IPS-18c (cell line): Measurements from ENCODE around the gene SFMBT1.
"Not testable (repeated sequence)": the region's sequence is repeated elsewhere in the genome, so short reads cannot be mapped to it uniquely, and the experiment has no call there.

ENCODE experiments used
- H3K4me3 ChIP-seq: 2 replicates; pipeline ENCODE4 v1.7.0; 2013; ENCODE audit warnings: low read depth, mild to moderate bottlenecking, low read length, moderate library complexity; ENCODE audit not compliant: insufficient read depth
- H3K9me3 ChIP-seq: one replicate; pipeline ENCODE4 v1.6.1; 2013; ENCODE audit warnings: mild to moderate bottlenecking, low read length, moderate library complexity; ENCODE audit not compliant: control insufficient read depth, insufficient read depth

Gene SFMBT1

DNA sequence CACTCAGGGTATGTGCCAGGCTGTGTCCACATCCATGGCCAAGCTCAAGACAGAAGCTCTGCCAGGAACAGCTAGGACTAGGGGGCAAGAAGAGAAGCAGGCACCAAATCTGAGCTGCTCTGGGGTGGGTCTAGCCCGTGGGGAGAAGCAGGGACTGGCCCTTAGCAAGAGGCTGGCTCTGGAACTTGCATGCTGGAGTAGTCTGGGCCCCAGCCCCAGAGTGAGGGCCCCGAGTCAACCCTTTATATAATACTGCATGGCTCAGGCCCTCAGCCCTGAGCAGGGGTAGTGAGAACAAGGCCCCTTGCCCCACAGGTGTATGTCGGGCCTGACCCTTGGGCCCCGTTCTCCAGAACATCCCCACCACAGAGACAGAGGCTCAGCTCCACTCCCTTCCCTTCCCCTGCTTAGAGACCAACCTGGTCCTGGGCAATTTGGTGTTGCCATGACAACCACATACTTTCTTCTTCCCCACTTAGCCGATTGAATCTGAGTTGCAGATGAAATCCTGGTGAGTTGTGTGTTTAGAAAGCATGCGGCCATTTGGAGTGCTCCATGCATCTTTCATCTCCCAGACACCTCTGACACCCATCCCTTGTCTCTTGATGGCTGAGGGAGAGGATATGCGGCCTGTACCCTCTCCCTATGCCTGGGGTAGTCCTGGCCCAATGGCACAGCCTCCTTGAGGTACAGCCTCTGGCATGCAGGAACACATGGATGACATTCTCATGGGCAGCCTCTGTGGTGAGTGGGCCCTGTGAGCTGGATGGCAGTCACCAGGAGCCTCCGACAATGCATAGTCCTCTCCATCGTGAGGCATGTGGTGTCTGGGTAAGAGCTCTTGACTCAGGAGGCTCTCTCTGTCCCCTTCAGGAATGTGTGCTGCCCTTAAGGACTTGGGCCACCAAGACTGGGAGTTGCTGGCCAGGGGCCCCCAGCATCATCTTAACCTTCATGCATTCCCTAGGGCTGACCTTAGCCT, 29.2 kb upstream of the SFMBT1 start:
- H3K4me3 ChIP-seq = no peak overlapping the region
- no peaks in the 10 kb centered on the region for H3K9me3 ChIP-seq

DNA sequence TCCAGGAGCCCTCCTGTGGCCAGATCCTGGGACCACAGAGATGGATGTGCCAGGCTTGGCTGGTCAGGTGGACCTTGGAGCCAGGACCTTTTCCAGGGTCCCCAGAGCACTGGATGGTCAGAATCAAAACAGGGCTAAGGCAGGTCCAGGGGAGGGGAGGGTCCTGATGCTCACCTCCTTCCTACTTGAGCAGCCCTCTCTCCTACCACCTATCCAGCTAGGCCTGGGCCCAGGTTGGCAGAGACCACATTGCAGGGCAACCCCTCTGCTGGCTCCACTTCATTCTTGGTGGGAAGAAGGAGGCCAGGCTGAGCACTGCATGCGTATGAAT, 28.5 kb upstream of the SFMBT1 start:
- Histone ChIP-seq H3K4me3 (no peak overlapping the region; the same call in 1 of the 2 replicates), H3K9me3 (no peaks in the 10 kb centered on the region)

DNA sequence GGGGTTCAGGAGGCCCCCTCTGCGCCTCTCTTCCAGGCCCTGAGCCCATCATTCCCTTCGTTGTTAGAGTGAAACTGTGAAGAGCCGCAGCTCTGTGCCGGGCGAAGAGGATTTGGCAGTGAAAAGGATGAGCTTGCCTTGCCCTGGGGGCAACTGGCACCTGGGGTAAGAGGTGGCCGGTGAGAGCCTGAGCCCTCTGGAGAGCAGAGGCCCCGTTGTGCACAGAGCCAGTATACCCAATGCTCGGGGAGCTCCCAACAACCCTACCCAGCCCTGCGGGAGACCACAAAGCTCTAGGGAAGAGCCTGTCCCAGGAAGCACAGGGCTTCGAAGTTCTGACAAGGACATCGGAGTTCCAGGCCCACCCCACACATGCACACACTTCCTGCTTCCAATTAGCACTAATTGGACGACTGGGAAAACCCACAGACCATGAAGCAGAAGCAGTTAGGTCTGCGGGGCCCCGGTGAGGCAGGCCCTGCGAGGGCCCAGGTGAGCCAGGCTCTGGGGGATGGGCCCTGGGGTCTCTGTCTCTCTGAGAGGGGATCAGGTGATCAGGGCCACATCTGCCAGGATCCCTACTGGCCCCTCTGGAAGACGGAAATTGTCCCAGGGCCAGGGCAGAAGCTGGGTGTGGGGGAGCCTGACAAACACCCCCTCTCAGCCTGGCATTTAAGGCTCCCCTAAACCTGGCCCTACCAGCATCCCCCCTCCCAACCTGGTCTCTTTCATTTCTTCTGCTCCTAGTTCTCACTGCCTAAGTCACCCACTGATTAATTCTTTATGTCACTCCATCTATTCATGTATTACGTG, 27.9 kb upstream of the SFMBT1 start:
- Histone ChIP-seq H3K4me3 (peak overlapping the region; percentile 63), H3K9me3 (no peaks in the 10 kb centered on the region)

DNA sequence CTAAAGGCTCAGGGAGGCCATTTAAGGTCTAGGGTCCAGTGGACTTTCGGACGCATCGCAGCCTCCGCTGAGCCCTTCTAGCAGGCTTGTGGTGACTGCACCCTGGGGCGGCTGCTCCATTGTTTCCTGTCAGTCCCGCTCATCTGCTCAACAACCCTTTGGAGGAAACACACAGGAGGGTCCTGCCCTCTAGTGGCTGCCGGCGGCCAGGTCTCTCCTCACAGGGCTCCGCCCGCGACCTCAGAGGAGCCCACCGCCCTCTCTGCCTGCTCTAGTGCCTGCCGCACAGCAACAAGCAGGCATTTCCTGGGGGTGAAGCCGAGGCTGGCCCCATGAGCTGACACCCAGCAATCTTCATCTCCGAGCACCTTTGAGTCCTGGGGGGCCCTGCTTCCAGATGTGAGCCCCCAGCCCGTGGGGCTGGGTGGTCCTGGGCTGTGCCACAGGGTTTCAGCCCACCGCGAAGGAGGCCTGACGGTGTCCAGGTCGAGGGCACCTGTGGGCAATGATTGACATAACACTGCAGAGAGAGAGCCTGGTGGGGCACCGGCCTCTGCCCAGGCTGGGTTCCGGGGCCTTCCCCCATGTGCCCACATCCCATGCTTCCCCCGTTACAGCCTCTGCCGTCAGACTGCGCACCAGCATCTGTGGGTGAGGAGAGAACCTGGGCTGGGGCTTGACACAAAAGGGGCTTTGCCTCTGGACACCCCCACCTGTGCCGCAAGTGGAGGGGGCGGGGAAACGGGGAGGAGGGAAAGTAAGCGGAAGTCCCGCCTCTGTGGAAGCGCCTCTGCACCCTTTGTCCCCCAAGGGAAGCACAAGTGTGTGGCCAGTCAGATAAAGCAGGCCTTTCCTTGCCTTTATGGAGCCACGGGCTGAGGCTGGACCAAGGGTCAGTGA, 27.0 kb upstream of the SFMBT1 start:
- Histone ChIP-seq H3K9me3 (no peaks in the 10 kb centered on the region), H3K4me3 (peak overlapping the region; percentile 63)

DNA sequence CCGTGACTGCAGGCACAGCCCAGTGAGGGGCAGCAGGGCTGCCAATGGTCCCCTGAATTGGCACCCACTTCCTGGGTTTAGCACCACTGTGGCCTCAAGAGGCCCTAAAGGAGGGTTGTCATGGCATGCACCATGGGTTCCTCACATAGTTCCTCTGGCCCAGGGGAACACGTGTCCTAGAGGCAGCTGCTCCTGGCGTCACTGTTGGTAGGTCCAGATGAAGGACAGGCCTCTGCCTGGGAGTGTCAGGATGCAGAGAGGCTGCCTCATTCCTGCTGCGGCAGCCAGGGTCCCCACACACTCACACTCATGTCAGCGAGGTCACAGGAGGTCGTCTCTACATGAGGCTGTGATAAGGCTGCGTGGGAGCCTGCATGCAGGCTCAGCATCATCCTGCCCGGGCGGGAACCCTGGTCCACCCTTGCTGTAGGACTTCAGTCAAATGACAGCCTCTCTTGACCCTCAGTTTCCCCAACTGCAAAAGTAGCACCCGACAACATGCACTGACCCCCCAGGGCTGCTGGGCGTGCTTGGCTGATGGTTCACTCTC, 26.1 kb upstream of the SFMBT1 start:
- Histone ChIP-seq H3K4me3 (no peak overlapping the region), H3K9me3 (no peaks in the 10 kb centered on the region)

DNA sequence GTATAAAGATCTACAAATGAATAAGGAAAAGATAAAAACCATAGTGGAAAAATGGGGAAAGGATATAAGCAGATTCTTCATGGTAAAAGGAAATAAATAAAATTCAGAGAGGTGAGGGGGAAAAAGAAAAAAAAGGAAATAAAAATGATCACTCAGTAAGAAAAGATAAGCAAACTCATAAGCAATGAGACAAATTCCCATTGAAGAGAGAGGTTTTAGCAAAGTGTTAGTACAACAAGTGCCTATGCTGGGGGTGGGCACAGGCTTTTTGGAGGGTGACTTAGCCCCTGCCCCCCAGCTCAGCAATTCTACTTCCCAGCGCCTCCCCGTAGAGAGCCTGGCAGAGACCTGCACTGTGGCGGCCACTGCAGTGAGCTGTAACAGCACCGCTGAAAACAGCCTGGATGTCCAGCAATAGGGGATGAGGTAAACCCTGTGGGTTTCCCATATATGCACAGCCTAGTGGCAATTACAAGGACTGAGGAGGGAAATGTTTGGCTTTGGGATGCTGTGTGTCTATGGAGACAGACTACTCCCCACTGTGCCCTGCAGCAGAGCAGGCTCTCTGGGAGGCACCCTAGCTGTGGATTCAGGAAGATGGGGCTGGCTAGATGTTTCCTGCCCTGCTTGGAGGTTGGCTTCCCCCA, 23.7 kb upstream of the SFMBT1 start:
- H3K9me3 ChIP-seq = no peaks in the 10 kb centered on the region
- H3K4me3 ChIP-seq = no peak overlapping the region

DNA sequence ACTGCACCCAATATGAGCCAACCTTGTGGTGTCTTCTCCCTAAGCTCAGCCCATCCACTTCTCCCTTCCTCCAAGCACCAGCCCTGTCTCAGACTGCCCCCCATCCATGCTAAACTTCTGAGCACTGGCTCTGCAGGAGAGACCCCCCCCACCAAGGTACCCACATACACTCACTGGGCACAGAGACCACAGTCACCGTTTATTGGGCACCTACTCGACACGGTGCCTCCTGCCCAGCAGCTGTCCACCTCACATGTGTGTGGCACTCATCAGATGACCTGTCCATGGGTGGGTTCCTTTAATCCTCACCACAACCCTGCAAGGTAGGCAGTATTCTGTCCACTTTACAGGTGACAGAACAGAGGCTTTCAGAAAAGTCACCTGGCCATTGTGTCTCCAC, 22.3 kb upstream of the SFMBT1 start:
- Histone ChIP-seq H3K9me3 (no peaks in the 10 kb centered on the region), H3K4me3 (no peak overlapping the region)

DNA sequence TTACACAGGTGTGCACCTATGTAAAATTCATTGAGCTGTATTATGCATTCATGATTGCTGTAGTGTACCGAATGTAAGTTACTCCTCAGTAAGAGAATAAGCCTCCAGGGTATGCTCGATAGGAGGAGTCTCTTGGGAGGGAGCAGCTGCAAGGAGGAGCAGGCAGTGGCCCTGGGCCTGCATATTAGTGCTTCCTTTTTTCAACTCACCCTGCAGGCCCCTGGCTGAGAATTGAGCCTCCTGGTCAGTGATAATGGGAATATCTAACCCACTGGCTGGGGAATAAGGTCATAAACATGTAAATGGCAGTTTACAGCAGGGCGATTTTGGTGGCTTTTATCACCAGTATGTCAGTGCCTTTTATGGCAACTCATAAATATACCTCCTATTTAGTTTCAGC, 21.7 kb upstream of the SFMBT1 start:
- H3K9me3 ChIP-seq = no peaks in the 10 kb centered on the region
- H3K4me3 ChIP-seq = no peak overlapping the region

DNA sequence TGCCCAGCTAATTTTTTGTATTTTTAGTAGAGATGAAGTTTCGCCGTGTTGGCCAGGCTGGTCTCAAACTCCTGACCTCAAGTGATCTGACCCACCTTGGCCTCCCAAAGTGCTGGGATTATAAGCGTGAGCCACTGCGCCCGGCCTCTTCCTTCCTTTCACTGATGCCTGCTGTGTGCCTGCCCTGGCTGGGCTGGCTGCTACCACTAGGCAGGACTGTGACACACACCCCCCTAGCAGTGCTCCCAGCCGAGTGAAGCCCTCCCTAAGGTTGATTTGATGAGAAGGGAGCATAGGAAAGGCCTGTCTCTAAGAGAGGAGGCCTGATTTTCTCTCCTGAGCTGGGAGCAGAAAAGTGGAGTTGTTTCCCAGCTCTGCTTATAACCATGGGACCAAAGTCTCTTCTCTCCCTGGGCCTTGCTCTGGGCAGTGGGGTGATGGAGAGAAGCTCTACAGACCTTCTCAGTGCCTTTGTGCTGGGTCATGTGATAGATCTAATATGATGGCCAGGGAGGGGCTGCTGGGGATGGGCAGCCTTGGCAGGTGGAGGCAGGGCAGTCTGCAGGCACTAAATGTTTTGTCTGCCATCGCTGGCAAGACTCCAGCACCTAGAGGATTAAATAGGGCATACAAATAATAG, 20.1 kb upstream of the SFMBT1 start:
- no peak overlapping the region for H3K4me3 ChIP-seq
- no peaks in the 10 kb centered on the region for H3K9me3 ChIP-seq

DNA sequence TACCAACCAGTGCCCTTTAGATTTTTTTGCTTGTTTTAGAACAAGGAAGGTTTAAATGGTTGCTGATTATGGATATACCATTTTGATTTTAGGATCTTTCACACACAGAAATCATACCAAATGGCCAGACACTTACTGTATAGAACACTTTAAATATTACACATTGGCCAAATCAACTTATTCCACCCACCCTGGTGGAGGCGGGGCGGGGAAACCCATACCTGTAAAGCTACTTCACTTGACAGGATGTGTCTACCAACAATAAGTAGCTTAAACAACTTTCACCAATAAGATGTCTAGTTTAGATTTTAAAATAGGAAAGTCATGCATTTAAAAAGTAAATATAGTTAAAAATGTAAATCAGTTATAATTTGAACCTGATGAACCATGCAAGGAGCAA, 17.0 kb upstream of the SFMBT1 start:
- Histone ChIP-seq H3K4me3 (no peak overlapping the region), H3K9me3 (no peaks in the 10 kb centered on the region)

DNA sequence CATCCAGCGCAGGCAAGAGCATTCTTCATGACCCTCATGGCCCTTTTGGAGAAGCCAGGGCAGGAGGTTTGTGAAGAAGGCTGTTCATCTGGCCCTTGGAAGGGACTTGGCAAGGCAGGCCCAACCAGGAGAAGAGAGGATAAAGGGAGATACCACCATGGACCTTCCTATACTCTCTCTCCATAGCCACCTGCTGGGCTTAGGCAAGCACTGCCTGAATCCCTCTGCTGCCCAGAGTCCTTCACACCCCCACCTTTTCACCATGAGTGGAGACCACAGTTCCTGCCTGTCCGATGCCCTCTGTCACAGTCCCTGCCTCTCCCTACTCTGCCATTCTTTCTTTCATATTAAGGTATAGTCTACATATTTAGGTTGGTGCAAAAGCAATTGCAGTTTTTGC, 10.6 kb upstream of the SFMBT1 start:
- no peak overlapping the region for H3K4me3 ChIP-seq
- peaks cover 2% of the 10 kb centered on the region for H3K9me3 ChIP-seq

DNA sequence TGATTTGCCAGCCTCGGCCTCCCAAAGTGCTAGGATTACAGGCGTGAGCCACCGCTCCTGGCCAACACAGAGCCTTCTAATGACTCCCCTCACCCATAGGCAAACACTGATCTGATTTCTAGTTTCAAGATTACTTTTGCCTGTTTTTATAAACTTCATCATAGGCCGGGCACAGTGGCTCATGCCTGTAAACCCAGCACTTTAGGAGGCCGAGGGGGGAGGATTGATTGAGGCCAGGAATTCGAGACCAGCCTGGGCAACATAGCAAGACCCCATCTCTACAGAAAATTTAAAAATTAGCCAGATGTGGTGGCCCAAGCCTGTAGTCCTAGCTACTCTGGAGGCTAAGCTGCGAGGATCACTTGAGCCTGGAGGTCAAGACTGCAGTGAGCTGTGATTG, 8.4 kb upstream of the SFMBT1 start:
- not testable (repeated sequence) for H3K4me3 ChIP-seq, H3K9me3 ChIP-seq

DNA sequence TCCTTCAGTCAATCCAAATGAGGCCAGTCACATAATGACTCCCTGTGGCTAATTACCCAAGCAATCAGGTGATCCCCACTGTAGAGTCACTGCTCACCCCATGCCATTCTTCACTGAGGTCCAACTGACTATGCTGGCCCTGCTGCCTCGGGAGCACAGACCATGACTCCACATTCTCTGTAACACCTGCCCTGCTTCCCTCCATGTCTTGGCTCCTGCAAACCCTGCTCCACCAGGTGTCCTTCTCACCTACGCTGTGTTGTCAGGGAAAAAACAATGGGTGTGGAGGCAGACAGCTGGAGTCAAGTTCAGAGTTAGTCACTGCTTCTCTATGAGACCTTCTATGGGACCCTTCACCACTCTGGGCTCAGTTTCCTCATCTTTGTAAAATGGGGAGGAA, 6.1 kb upstream of the SFMBT1 start:
- H3K9me3 ChIP-seq = peaks cover 2% of the 10 kb centered on the region
- no peak overlapping the region for H3K4me3 ChIP-seq

DNA sequence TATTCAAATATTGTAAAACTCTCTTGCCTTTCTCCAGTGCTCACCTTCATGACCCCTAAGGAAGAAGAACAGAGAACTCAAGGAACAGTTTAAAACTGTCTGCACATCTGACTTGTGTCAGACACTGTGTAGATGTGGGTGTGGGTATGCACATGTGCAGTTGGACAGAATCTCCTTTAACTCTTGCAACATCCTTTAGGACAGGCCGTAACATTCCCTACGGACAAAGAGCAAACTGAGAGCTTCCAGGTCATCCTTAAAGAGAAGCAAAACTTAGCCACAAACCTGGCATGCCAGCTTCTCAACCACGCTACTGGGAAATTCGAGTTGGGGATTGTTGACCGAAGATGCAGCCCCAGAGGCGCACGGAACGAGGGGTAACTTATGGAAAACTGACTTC, 4.1 kb upstream of the SFMBT1 start:
- no peak overlapping the region for H3K4me3 ChIP-seq
- peaks cover 4% of the 10 kb centered on the region for H3K9me3 ChIP-seq

DNA sequence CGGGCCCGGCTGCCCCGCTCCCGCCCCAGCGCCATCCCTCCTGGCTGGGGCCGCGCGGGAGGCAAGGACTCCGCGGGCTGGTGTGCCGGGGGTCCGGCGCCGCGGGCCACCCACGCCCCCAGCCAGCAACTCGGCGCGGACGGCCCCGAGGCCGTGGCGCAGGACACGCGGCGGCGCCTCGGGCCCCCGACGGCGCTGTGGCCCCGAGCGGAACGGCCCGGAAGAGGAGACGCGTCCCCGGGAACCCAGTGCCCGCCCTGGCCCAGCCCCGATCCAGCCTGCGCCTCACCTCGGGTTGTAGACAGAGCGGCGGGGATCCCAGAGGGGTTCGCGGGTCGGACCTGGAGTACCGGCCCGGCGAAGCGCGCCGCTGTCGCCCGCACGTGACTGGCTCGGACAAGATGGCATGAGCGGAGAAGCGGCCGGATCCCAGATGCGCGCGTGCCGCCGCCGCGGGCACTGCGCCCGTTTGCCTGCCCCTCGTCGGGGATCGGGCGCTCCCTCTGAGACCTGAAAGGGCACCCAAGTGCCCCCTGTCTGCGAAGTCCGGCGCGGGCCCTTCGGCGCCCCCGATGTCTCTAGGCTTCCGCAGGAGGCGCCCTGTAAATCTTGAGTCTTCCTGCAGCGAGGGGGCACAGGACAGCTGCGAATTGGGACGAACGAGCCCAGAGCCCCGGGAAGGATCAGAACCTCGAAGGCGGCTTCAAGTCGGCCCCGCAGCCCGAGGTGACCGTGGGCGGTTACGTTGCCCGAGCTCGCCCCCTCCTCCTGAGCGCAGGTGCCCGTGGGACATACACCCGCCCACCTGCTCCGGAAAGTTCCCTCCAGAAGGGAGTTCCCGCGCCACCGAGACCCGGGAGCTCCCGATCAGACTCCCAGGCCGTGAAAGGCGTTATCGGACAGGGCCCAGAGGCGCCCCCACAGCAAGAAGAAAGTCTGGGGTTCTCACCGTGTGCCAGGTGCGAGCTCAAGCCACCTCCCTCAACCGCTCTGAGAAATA, 598 bp upstream of the SFMBT1 start:
- H3K9me3 ChIP-seq = peaks cover 2% of the 10 kb centered on the region
- H3K4me3 ChIP-seq = peak overlapping the region; percentile 83
